Liver (tissue), 3 donors: ENCODE results near the gene CTNS.

ENCODE experiments used
- CTCF ChIP-seq: fragments of 150-350 bp; IDR thresholded peaks from 2 replicates; pipeline ENCODE4 v1.5.1; 2017; ENCODE audit warnings: improper control_type of control experiment, low read depth, low read length; ENCODE audit not compliant: missing input control
- EGR1 ChIP-seq, 2 donors: IDR thresholded peaks; 2 replicates each; pipeline ENCODE4 v1.6.1; 2016 to 2018; ENCODE audit warnings: antibody characterized with exemption in 2 of 2, low read depth in 2 of 2
- GABPA ChIP-seq, 2 donors: IDR thresholded peaks in 1 of 2; conservative IDR thresholded peaks in 1 of 2; 2 replicates each; pipeline ENCODE4 v1.6.1; 2016; ENCODE audit warnings: antibody characterized with exemption in 2 of 2, mild to moderate bottlenecking in 1 of 2, moderate library complexity in 1 of 2
- HNF4A ChIP-seq, 2 donors: conservative IDR thresholded peaks; 2 replicates each; pipeline ENCODE4 v1.6.1; 2016; ENCODE audit warnings: antibody characterized with exemption in 2 of 2, mild to moderate bottlenecking in 2 of 2
- MAX ChIP-seq: IDR thresholded peaks from 2 replicates; pipeline ENCODE4 v1.6.1; 2016; ENCODE audit warnings: antibody characterized with exemption
- RAD21 ChIP-seq, 2 donors: IDR thresholded peaks; 2 replicates each; pipeline ENCODE4 v1.6.1; 2016; ENCODE audit warnings: antibody characterized with exemption in 2 of 2, mild to moderate bottlenecking in 2 of 2
- REST ChIP-seq: IDR thresholded peaks from 2 replicates; pipeline ENCODE4 v1.6.1; 2016; ENCODE audit warnings: antibody characterized with exemption, mild to moderate bottlenecking
- YY1 ChIP-seq: IDR thresholded peaks from 2 replicates; pipeline ENCODE4 v1.6.1; 2016; ENCODE audit warnings: antibody characterized with exemption, mild to moderate bottlenecking
- donor health status: healthy.
- donor health status: healthy.

GRCh38 chr17:3656353-3656752 lies 19.8 kb downstream of the CTNS start:
- TF ChIP-seq CTCF (no peak), YY1 (no peak), GABPA (IDR thresholded peaks at IDR 0.05 in 1 of 2, conservative IDR thresholded peaks at IDR 0.05 in 1 of 2) (no peak), HNF4A (conservative IDR thresholded peaks at IDR 0.05) (no peak), RAD21 (IDR thresholded peaks at IDR 0.05) (no peak), MAX (no peak), EGR1 (IDR thresholded peaks at IDR 0.05; ENCODE audit: low read depth in 2 of 2) (no peak), REST (no peak)
